Fibroblast of skin of abdomen (primary cell): ENCODE data around the gene ACAD10.
A peak's percentile ranks its signal among the peaks of the same experiment; 100 is the strongest.

ENCODE experiments used
- DNase-seq: peaks from one replicate; pipeline ENCODE4 v3.0.0-alpha.2; 2013

The ACAD10 gene

GRCh38 chr12:111777345-111778045, 91.6 kb downstream of the ACAD10 start:
- DNase-seq: no peak

- no peak for DNase-seq
Observed at GRCh38 chr12:111780166-111780565, 94.3 kb downstream of the ACAD10 start.

- no peak for DNase-seq
Observed at GRCh38 chr12:111780615-111781014, 94.8 kb downstream of the ACAD10 start.

DNA sequence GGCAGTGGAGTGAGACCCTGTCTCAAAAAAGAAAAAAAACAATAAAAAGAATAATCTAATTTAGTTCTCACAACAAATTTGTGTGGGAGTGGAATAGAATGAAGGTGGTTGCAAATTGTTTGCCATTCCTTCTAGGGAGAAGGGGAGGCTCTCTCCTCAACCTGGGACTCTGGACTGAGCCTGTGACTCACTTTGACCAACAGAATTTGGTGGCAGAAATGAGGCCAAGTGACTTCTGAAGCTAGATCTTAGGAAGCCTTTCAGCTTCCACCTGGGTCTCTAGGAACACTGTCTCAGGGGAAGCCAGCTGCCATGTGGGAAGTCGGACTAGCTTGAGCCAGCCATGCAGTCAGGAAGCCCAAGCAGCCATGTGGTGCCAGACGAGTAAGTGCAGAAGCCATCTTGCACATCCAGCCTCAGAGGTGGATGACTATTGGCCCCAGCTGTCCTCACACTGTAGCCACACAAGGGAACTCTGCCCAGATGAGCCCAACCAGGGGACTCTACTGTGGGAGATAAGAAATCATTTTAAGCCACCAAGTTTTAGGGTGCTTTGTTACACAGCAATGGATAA, 95.3 kb downstream of the ACAD10 start:
- no peak for DNase-seq

DNA sequence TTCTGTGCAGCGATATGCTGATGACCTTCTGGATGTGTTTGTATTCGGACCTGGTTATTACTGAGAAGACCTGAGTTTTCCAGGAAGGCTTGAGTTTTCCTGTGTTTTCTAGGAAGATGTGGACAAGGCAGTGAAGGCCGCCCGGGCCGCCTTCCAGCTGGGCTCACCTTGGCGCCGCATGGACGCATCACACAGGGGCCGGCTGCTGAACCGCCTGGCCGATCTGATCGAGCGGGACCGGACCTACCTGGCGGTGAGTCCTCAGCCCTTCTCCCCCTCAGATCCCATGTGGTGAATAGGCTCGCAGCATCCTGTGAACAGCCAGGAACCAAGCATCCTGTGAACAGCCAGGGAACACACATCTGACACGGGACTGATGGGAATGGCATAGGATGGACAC, 97.2 kb downstream of the ACAD10 start:
- no peak for DNase-seq

DNA sequence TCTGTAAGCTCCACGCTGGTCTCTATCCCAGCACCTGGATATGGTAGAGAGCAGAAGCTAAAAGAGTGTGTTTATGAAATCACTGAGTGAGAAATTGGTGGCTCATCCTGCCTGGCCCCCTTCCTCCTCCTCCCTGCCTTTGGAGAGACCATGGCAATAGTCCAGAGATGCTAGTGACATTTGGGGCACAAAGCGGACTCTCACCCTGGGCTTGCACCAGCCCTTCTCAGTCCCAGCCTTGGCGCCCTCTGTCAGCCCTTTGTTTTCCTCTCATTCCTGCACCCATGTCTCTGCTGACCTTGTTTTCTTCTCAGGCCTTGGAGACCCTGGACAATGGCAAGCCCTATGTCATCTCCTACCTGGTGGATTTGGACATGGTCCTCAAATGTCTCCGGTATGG, 99.1 kb downstream of the ACAD10 start:
- no peak for DNase-seq

DNA sequence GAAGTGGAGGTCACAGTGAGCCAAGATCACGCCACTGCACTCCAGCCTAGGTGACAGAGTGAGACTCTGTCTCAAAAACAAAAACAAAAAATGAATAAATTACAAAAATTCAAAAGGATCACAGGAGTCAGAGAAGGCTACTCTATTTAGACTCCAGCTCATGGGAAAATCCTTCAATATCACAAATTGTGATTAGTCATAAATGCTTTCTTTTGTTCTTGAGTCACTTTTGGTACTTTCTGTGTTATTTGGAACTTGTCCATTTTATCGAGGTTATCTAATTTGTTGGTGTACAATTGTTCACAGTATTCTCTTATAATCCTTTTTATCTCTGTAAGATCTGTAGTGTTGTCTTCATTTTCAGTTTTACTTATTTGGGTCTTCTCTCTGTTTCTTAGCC, 99.8 kb downstream of the ACAD10 start:
- DNase-seq: no peak

GRCh38 chr12:111788178-111788654, 102.4 kb downstream of the ACAD10 start:
- peak; percentile 72 for DNase-seq

GRCh38 chr12:111789779-111790178, 103.9 kb downstream of the ACAD10 start:
- DNase-seq: no peak

- no peak for DNase-seq
Observed at GRCh38 chr12:111791507-111791906, 105.7 kb downstream of the ACAD10 start.

DNA sequence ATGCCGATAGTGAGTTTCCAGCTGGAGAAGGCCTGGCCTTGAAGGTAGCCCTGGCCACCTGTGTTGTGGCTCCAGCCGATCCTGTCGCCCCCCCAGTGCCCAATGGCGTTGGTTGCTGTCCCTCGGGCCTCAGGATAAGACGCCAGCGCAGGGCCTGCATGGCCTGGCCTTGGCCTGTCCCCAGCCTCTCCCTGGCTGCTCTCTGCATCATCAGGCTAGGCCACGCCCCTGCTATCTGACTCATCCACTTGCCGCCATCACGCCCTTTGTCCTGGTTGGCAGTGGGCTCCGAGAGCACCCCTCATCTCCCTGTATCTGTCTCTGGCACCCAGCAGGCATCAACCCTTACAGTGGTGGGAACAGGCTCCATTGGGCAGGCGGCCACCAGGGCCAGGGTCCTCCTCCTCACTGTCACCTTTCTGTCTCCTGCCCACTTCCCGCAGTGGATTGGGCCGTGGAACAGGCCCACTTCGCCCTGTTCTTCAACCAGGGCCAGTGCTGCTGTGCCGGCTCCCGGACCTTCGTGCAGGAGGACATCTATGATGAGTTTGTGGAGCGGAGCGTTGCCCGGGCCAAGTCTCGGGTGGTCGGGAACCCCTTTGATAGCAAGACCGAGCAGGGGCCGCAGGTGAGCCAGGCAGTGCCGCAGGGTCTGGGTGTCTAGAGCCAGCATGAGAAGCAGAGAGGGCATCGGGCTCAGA, 106.5 kb downstream of the ACAD10 start:
- no peak for DNase-seq

- no peak for DNase-seq
Observed at GRCh38 chr12:111792856-111793235, 107.0 kb downstream of the ACAD10 start.

DNA sequence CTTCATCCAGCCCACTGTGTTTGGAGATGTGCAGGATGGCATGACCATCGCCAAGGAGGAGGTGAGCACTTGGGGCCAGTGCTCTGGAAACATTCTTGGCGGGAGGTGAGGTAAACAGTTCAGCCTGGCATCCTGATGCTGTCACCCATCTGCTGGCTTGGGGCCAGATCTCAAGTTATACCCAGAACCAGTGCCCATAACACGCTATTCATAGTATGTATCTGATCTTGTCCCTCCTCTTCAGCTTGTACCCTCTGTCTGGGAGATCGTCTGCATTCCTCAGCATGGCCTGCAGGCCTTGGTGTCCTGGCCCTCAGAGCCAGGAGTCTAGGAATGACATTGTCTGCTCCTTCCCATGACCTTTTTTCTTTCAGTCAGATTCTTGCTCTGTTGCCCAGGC, 112.3 kb downstream of the ACAD10 start:
- no peak for DNase-seq

DNA sequence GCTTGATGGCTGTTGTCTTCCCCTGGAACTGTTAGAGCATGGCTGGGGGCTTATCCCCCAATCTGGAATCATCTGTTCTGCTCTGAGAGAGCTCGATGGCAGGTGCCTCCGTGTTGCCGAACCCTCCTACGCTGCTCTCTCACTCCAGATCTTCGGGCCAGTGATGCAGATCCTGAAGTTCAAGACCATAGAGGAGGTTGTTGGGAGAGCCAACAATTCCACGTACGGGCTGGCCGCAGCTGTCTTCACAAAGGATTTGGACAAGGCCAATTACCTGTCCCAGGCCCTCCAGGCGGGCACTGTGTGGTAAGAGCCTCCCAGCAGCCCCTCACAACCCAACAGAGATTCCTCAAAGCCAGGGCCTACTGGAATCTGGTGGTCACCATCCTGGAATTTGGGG, 113.9 kb downstream of the ACAD10 start:
- DNase-seq: no peak

DNA sequence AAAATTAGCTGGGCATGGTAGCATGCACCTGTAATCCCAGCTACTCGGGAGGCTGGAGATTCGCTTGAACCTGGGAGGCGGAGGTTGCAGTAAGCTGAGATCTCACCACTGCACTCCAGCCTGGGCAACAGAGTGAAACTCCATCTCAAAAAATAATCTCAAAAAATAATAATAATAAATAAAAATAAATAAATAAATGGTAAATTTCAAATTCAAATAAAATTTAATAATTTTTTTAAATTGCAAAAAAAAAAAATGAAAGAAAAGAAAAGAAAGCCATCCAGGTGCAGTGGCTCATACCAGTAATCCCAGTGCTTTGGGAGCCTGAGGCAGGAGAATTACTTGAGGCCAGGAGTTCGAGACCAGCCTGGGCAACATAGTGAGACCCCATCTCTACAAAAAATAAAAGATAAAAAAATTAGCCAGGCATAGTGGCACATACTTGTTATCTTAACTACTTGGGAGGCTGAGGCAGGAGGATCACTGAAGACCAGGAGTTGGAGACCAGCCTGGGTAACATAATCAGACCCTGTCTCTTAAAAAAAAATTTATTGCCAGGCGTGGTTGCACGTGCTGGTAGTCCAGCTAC, 117.3 kb downstream of the ACAD10 start:
- DNase-seq: no peak

GRCh38 chr12:111803851-111804250, 118.0 kb downstream of the ACAD10 start:
- no peak for DNase-seq

DNA sequence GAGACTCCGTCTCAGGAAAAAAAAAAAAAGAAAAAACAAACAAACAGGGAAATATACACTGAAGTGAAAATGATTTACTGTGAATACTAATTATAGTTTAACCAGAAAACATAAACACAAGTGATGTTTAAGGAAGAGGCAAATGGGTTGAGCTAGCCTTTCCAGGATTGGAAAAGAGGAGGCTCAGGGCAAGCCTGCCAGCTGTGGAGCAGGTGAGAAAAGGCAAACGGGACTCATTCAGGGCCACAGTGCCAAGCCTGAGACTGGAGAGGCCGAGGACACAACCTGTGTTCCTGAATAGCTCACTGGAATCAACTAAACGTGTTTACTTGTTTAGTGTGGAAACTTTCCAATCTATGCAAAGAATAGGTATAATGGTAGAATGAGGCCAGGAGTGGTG, 120.5 kb downstream of the ACAD10 start:
- no peak for DNase-seq
